ENCODE measurements around the gene DAD1. TPM values are rescaled to one million over a fixed set of nuclear protein-coding genes. Genes with fewer than 3 reads are reported as not detected.

The DAD1 gene
- total and polyA plus RNA-seq, 2 experiments from 2014 or later: 327 to 463 TPM

DNA sequence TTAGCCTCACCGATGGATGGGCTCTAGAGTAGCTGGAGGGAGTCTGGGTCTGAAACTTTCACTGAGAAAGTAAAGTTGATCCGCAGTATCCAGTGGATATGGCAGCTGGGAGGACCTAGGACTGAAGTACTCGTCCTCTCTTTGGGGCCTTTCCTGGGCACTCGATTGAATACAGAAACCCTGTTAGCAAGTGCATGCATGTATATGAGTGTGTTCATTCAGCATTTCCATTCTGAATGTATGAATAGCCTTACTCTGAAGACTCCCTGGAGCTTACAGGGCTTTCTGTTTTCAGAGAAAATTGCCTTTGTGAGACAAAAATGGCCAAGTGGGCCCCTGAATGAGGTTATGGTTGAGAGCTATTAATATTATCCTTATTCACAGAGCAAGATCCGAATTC, 62.8 kb downstream of the DAD1 start:
- H3K4me3 ChIP-seq: no peak overlapping the region
- H3K27me3 ChIP-seq: no peaks in the 10 kb centered on the region
- no peaks in the 10 kb centered on the region for H3K36me3 ChIP-seq (replicated peaks; ENCODE audit: insufficient read depth, low read depth)
- TF ChIP-seq, protein P1, sequence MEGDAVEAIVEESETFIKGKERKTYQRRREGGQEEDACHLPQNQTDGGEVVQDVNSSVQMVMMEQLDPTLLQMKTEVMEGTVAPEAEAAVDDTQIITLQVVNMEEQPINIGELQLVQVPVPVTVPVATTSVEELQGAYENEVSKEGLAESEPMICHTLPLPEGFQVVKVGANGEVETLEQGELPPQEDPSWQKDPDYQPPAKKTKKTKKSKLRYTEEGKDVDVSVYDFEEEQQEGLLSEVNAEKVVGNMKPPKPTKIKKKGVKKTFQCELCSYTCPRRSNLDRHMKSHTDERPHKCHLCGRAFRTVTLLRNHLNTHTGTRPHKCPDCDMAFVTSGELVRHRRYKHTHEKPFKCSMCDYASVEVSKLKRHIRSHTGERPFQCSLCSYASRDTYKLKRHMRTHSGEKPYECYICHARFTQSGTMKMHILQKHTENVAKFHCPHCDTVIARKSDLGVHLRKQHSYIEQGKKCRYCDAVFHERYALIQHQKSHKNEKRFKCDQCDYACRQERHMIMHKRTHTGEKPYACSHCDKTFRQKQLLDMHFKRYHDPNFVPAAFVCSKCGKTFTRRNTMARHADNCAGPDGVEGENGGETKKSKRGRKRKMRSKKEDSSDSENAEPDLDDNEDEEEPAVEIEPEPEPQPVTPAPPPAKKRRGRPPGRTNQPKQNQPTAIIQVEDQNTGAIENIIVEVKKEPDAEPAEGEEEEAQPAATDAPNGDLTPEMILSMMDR (IDR thresholded peaks at IDR 0.05; ENCODE audit: poor library complexity): no peak
- TF ChIP-seq EZH2phosphoT487 (IDR thresholded peaks at IDR 0.05; ENCODE audit: low read depth, severe bottlenecking, unreplicated experiment) (no peak), EZH2 (IDR thresholded peaks at IDR 0.05; ENCODE audit: borderline replicate concordance) (no peak)
- peaks cover 18% of the 10 kb centered on the region for H3K4me1 ChIP-seq (ENCODE audit: insufficient read depth)
- no peaks in the 10 kb centered on the region for H3K9me2 ChIP-seq (replicated peaks; ENCODE audit: insufficient read depth)
- H4K20me1 ChIP-seq (ENCODE audit: insufficient read depth, poor library complexity, severe bottlenecking): no peaks in the 10 kb centered on the region
- H3K79me2 ChIP-seq: no peaks in the 10 kb centered on the region
- no peak overlapping the region for H3K4me2 ChIP-seq
- H3K9me3 ChIP-seq (ENCODE audit: low read depth): no peaks in the 10 kb centered on the region
- 92% methylated on average over 5 of the region's 5 CpGs for WGBS (ENCODE audit: low lambda C conversion rate, missing lambda C conversion rate)
- no peak for DNase-seq (ENCODE audit: low spot score)
- H2AFZ ChIP-seq: no peak overlapping the region
- H3K27ac ChIP-seq: no peak overlapping the region

DNA sequence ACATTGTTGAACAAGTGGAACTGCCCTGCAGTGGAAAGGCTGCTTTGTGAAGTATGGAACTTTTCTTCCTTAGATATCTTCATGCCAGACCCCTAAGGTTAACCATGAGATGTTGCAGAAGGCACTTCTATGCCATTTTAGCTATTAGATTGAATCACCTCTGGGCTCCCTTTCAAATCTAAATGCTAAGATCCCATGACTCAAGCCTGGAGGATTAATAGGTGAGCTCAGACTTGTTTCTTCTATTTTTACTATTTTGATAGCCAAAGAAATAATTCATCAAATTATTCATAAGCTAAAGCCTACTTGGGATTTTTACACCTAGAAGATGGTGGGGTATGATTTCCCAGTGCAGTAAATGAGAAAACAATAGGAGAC, 64.3 kb downstream of the DAD1 start:
- H3K4me3 ChIP-seq: no peak overlapping the region
- no peaks in the 10 kb centered on the region for H3K79me2 ChIP-seq
- DNase-seq (ENCODE audit: low spot score): no peak
- H3K4me1 ChIP-seq (ENCODE audit: insufficient read depth): peaks cover 26% of the 10 kb centered on the region
- no peaks in the 10 kb centered on the region for H3K36me3 ChIP-seq (replicated peaks; ENCODE audit: insufficient read depth, low read depth)
- no peaks in the 10 kb centered on the region for H4K20me1 ChIP-seq (ENCODE audit: insufficient read depth, poor library complexity, severe bottlenecking)
- H2AFZ ChIP-seq: no peak overlapping the region
- H3K9me3 ChIP-seq (ENCODE audit: low read depth): no peaks in the 10 kb centered on the region
- H3K9me2 ChIP-seq (replicated peaks; ENCODE audit: insufficient read depth): no peaks in the 10 kb centered on the region
- TF ChIP-seq, protein P1 (IDR thresholded peaks at IDR 0.05; ENCODE audit: poor library complexity): no peak
- TF ChIP-seq EZH2 (IDR thresholded peaks at IDR 0.05; ENCODE audit: borderline replicate concordance): no peak
- no peak for TF ChIP-seq EZH2phosphoT487 (IDR thresholded peaks at IDR 0.05; ENCODE audit: low read depth, severe bottlenecking, unreplicated experiment)
- no peak overlapping the region for H3K4me2 ChIP-seq
- no peak overlapping the region for H3K27ac ChIP-seq
- H3K27me3 ChIP-seq: no peaks in the 10 kb centered on the region

- peaks cover 26% of the 10 kb centered on the region for H3K4me1 ChIP-seq (ENCODE audit: insufficient read depth)
- no peaks in the 10 kb centered on the region for H3K36me3 ChIP-seq (replicated peaks; ENCODE audit: insufficient read depth, low read depth)
- no peak overlapping the region for H3K27ac ChIP-seq
- H3K27me3 ChIP-seq: no peaks in the 10 kb centered on the region
- WGBS (ENCODE audit: low lambda C conversion rate, missing lambda C conversion rate): 90% methylated on average over 11 of the region's 11 CpGs
- H2AFZ ChIP-seq: no peak overlapping the region
- DNase-seq (ENCODE audit: low spot score): no peak
- H3K9me3 ChIP-seq (ENCODE audit: low read depth): no peaks in the 10 kb centered on the region
- H3K79me2 ChIP-seq: no peaks in the 10 kb centered on the region
- no peak overlapping the region for H3K4me3 ChIP-seq
- TF ChIP-seq EZH2phosphoT487 (IDR thresholded peaks at IDR 0.05; ENCODE audit: low read depth, severe bottlenecking, unreplicated experiment): no peak
- no peak for TF ChIP-seq EZH2 (IDR thresholded peaks at IDR 0.05; ENCODE audit: borderline replicate concordance)
- TF ChIP-seq, protein P1 (IDR thresholded peaks at IDR 0.05; ENCODE audit: poor library complexity): no peak
- H3K4me2 ChIP-seq: no peak overlapping the region
- no peaks in the 10 kb centered on the region for H3K9me2 ChIP-seq (replicated peaks; ENCODE audit: insufficient read depth)
- H4K20me1 ChIP-seq (ENCODE audit: insufficient read depth, poor library complexity, severe bottlenecking): no peaks in the 10 kb centered on the region
Observed at GRCh38 chr14:22524115-22524783, 64.8 kb downstream of the DAD1 start.

GRCh38 chr14:22523283-22523682, 65.7 kb downstream of the DAD1 start:
- Histone ChIP-seq H3K4me1 (ENCODE audit: insufficient read depth) (peaks cover 26% of the 10 kb centered on the region), H3K27ac (no peak overlapping the region), H4K20me1 (ENCODE audit: insufficient read depth, poor library complexity, severe bottlenecking) (no peaks in the 10 kb centered on the region), H2AFZ (no peak overlapping the region), H3K36me3 (replicated peaks; ENCODE audit: insufficient read depth, low read depth) (no peaks in the 10 kb centered on the region), H3K27me3 (no peaks in the 10 kb centered on the region), H3K79me2 (no peaks in the 10 kb centered on the region), H3K9me2 (replicated peaks; ENCODE audit: insufficient read depth) (no peaks in the 10 kb centered on the region), H3K9me3 (ENCODE audit: low read depth) (no peaks in the 10 kb centered on the region), H3K4me3 (no peak overlapping the region), H3K4me2 (no peak overlapping the region)
- TF ChIP-seq EZH2 (IDR thresholded peaks at IDR 0.05; ENCODE audit: borderline replicate concordance): no peak
- no peak for DNase-seq (ENCODE audit: low spot score)
